ENCODE measurements around the gene SLC30A1. TPM values are rescaled to one million over a fixed set of nuclear protein-coding genes. Genes with fewer than 3 reads are reported as not detected.
"Not testable (repeated sequence)": the region's sequence is repeated elsewhere in the genome, so short reads cannot be mapped to it uniquely, and the experiment has no call there.

The SLC30A1 gene
- total RNA-seq, 1 donor from 2014 or later: 33.6 TPM

GRCh38 chr1:211583011-211583992 is 4.3 kb upstream of the SLC30A1 start:
- DNase-seq (ENCODE audit: low spot score): no peak

- DNase-seq (ENCODE audit: low spot score): no peak
Measured at GRCh38 chr1:211581526-211581925, 2.6 kb upstream of the SLC30A1 start.

- no peak for DNase-seq (ENCODE audit: low spot score)
Measured at GRCh38 chr1:211580303-211580687, 1.3 kb upstream of the SLC30A1 start.

GRCh38 chr1:211579440-211580302 is 710 bp upstream of the SLC30A1 start:
- DNase-seq (ENCODE audit: low spot score): no peak

- DNase-seq (ENCODE audit: low spot score): peak; percentile 93
Measured at GRCh38 chr1:211577819-211578639, 932 bp downstream of the SLC30A1 start.

GRCh38 chr1:211577277-211577818 is 1.6 kb downstream of the SLC30A1 start:
- no peak for DNase-seq (ENCODE audit: low spot score)

- DNase-seq (ENCODE audit: low spot score): no peak
Measured at GRCh38 chr1:211576717-211577116, 2.2 kb downstream of the SLC30A1 start.

- DNase-seq (ENCODE audit: low spot score): no peak
Measured at GRCh38 chr1:211574705-211575104, 4.3 kb downstream of the SLC30A1 start.

- no peak for DNase-seq (ENCODE audit: low spot score)
Measured at GRCh38 chr1:211571998-211572397, 7.0 kb downstream of the SLC30A1 start.

GRCh38 chr1:211570378-211570777 is 8.6 kb downstream of the SLC30A1 start:
- DNase-seq (ENCODE audit: low spot score): not testable (repeated sequence)

GRCh38 chr1:211566431-211567025 is 12.4 kb downstream of the SLC30A1 start:
- DNase-seq (ENCODE audit: low spot score): no peak

GRCh38 chr1:211564084-211564483 is 14.9 kb downstream of the SLC30A1 start:
- no peak for DNase-seq (ENCODE audit: low spot score)

- DNase-seq (ENCODE audit: low spot score): no peak
Measured at GRCh38 chr1:211559222-211560010, 19.5 kb downstream of the SLC30A1 start.

- peak; percentile 67 for DNase-seq (ENCODE audit: low spot score)
Measured at GRCh38 chr1:211557894-211558625, 20.9 kb downstream of the SLC30A1 start.

- no peak for DNase-seq (ENCODE audit: low spot score)
Measured at GRCh38 chr1:211553549-211553948, 25.4 kb downstream of the SLC30A1 start.

- DNase-seq (ENCODE audit: low spot score): peak; percentile 71
Measured at GRCh38 chr1:211551638-211552460, 27.1 kb downstream of the SLC30A1 start.

GRCh38 chr1:211549092-211549711 is 29.8 kb downstream of the SLC30A1 start:
- DNase-seq (ENCODE audit: low spot score): peak; percentile 28

All from mesenteric fat pad (tissue), 1 donor.